Fibroblast of pulmonary artery (primary cell): Measurements from ENCODE around the gene ACOX1.

ENCODE experiments used
- DNase-seq: peaks from one replicate; pipeline ENCODE4 v3.0.0-alpha.2; 2010; ENCODE audit warnings: low read depth
- H3K4me3 ChIP-seq: replicated peaks from 2 replicates; pipeline ENCODE4 v1.5.1; 2011; ENCODE audit warnings: low read depth, mild to moderate bottlenecking, control low read depth, low read length, moderate library complexity
- TF ChIP-seq, protein P1 (sequence below): IDR thresholded peaks from 2 replicates; pipeline ENCODE4 v1.5.1; 2011; ENCODE audit warnings: mild to moderate bottlenecking, control low read depth, low read length, inconsistent platforms; ENCODE audit errors: missing control alignments

ACOX1 gene

GRCh38 chr17:75895370-75896155, 83.4 kb downstream of the ACOX1 start:
- peak overlapping the region; percentile 70 for H3K4me3 ChIP-seq
- TF ChIP-seq, protein P1, sequence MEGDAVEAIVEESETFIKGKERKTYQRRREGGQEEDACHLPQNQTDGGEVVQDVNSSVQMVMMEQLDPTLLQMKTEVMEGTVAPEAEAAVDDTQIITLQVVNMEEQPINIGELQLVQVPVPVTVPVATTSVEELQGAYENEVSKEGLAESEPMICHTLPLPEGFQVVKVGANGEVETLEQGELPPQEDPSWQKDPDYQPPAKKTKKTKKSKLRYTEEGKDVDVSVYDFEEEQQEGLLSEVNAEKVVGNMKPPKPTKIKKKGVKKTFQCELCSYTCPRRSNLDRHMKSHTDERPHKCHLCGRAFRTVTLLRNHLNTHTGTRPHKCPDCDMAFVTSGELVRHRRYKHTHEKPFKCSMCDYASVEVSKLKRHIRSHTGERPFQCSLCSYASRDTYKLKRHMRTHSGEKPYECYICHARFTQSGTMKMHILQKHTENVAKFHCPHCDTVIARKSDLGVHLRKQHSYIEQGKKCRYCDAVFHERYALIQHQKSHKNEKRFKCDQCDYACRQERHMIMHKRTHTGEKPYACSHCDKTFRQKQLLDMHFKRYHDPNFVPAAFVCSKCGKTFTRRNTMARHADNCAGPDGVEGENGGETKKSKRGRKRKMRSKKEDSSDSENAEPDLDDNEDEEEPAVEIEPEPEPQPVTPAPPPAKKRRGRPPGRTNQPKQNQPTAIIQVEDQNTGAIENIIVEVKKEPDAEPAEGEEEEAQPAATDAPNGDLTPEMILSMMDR, result peak; percentile 35
- DNase-seq, result peak; percentile 28

- DNase-seq, result no peak
- TF ChIP-seq, protein P1, result no peak
- no peak overlapping the region for H3K4me3 ChIP-seq
These were observed 84.8 kb downstream of the ACOX1 start for GRCh38 chr17:75894049-75894733.

DNA sequence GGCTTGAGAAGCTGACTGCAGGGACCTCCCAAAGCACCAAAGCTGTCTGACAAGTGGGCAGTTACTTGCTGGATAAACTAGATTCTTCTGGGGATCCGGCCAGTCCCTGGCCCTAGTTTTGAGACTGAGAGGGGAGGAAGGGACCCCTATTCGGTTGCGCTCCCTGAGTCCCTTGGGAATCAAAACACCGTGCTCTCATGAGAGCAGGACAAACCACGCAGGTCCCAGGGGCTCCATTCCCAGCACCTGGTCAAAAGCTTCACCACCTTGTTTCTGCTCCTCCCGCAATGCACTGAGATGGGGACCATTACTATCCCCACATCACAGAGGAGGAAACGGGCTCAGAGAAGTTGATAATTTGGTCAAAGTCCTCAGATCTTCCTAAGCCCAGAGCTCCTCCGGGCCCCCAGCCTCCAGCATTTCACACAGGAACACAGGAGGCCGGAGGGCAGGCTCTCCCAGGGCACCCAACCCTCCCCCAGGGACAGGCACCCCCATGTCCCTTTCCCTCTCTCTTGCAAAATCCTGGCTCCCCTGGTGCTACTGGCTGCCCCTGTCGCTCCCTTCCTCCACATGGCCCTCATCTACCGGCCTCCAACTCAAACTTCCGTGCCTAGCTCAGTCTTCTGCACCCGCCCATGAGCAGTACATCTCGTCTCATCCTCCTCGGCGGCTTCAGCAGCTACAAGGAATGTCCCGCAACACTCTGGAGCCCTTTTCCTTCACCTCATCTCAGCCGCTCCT, 85.5 kb downstream of the ACOX1 start:
- TF ChIP-seq, protein P1, result no peak
- no peak for DNase-seq
- H3K4me3 ChIP-seq, result no peak overlapping the region

GRCh38 chr17:75892556-75893224, 86.3 kb downstream of the ACOX1 start:
- TF ChIP-seq, protein P1, result no peak
- H3K4me3 ChIP-seq, result no peak overlapping the region
- DNase-seq, result no peak

GRCh38 chr17:75891605-75892555, 87.1 kb downstream of the ACOX1 start:
- TF ChIP-seq, protein P1, result no peak
- no peak for DNase-seq
- no peak overlapping the region for H3K4me3 ChIP-seq
